Measurements from ENCODE around the gene SLC22A2.

Gene SLC22A2

DNA sequence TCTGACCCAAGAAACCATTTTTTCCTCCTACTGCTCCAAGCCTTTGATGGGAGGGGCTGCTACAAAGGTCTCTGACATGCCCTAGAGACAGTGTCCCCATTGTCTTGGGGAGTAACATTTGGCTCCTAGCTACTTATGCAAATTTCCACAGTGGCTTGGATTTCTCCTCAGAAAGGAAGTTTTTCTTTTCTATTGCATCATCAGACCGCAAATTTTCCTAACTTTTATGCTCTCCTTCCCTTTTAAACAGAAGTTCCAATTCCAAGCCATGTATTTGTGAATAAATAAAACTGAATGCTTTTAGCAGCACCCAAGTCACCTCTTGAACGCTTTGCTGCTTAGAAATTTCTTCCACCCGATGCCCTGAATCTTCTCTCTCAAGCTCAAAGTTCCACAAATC lies 51.0 kb downstream of the SLC22A2 start:
- no peak for DNase-seq (ENCODE audit: low spot score)

DNA sequence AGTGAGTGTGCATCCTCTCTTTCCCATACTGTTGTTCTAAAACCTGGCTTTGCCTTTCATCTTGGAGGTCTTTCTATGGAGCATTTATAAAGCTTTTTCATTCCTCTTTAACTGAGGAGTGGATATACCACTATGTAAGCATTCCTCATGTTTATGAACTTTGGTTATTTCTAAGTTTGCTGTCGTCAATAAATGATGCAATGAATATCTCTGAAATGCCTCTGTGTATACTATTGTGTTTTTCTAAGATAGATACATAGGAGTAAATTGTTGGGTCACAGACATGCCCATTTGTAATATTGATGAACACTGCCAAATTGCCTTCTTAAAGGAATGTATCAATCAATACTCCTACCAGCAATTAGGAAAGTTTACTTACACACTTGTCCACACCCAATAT lies 53.9 kb downstream of the SLC22A2 start:
- no peak for DNase-seq (ENCODE audit: low spot score)

DNA sequence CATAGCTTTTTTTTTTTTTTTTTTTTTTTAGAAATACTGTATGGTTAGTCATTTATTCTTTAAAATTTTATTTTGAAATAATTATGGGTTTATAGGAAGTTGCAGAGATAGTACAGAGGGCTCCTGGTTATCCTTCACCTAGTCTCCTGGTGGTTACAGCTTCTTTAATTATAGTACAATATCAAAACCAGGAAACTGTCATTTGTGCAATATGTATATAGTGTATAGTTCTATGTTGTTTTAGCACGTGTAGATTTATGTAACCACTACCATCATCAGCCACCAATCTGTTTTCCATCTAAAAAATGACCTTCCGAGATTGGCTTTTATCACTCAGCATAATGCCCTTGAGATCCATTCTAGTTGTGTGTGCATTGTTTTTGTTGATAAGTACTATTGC lies 54.7 kb downstream of the SLC22A2 start:
- no peak for DNase-seq (ENCODE audit: low spot score)

DNA sequence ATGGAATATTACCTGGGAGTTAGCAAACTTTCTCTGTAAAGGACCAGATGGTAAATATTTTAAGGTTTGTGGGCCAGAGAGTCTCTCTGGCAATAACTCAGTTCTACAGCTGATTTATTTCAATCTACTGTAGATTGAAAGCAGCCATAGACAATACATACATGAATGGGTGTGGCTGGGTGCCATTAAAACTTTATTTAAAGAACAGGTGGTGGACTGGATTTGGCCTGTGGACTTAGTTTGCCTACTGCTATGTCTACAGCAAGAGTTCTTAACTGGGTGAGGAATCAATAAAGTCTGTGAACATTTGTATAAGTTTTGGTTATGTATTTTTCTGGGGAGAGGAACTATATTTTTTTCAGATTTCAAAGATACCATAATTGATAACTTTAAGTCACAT lies 55.1 kb downstream of the SLC22A2 start:
- no peak for DNase-seq (ENCODE audit: low spot score)

DNA sequence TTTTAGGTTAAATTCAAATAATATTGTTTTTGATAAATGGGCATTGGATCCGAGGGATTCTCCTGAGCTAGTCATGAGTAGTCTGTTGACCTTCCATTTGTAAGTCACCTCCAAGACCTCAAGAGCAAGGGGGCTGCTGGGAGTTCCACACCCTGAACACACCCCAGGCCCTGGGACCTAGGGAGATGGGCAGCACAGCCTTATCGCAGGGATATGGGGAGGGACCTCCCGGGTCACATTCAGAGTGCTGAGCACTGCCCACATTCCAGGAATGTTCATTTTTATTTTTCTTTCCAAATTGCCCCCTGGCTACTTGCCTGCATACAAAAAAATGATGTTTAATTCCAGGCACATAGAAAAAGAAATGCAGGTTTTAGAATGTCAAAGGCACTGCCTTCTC lies 55.5 kb downstream of the SLC22A2 start:
- DNase-seq (ENCODE audit: low spot score) = no peak

DNA sequence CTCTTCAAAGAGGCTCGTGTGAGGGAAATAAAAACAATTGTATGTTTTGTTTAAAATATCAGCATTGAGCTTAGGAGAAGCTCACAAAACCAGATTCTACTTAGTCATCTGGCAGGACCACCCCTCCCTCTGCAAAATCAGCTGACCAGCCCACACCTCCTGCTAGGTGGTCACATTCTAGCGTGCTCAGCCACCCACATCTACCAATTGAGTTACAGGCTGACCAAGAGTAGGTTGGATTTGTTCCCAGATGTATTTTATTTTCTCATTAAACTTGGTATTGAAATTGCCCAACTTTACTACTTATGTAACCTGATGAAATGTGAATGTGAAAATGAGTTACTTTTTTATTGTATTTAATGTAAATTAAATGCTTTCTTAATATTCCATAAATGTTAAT lies 56.2 kb downstream of the SLC22A2 start:
- DNase-seq (ENCODE audit: low spot score) = no peak

DNA sequence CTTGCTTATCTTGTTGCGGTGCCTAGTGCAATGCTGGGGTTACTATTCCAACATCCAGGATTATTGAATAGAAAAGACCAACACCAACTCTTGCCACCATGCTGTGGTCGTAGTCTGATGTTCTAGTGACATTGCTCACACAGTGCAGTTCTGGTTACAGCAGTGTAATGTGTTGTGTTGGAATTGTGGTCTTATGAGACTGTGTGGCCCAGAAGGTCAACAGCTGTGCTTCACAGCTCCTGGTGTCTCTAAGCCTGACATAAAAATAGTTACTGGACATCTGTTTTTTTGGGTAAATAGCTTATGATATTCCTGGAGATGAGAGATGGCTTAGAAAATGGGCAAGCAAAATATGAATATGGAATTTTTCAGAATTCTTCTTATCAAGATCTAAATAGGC lies 57.6 kb downstream of the SLC22A2 start:
- no peak for DNase-seq (ENCODE audit: low spot score)

DNA sequence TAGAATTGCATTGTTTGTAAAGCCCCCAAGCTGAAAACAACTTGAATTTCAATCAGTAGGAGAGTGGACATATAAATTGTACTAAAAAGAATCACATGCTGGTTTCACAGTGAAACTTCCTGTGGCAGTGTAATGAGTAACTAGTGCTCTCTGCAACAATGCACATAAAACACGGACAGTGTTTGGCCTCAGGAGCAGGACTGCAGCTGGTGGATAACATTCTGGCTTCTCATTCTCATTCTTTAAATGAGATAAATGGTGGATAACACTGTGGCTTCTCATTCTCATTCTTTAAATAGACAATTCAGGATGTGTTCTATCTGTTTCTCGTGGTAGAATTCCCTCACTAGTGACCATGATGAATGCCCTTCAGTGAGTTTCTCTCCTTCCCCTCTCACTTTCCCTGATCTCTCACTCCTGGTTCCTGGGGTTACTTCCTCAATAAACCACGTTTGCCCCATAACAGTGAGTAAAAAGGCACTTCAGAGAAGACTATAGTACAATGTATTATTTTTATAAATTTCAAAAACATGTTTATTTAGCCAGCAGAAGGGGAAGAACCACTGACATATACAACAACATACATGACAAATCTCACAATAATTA lies 59.9 kb downstream of the SLC22A2 start:
- no peak for DNase-seq (ENCODE audit: low spot score)

DNA sequence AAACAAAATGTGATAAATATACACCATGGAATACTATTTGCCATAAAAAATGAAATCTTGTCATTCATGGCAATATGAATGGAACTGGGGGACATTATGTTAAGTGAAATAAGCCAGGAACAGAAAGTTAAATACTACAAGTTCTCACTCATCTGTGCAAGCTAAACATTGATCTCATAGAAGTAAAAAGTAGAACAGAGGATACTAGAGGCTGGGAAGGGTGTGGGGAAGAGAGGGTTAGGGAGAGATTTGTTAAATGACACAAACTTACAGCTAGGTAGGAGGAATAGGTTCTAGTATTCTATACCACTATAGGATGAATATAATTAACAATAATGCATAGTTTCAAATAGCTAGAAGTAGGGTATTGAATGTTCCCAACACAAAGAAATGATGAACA lies 61.0 kb downstream of the SLC22A2 start:
- DNase-seq (ENCODE audit: low spot score) = no peak

DNA sequence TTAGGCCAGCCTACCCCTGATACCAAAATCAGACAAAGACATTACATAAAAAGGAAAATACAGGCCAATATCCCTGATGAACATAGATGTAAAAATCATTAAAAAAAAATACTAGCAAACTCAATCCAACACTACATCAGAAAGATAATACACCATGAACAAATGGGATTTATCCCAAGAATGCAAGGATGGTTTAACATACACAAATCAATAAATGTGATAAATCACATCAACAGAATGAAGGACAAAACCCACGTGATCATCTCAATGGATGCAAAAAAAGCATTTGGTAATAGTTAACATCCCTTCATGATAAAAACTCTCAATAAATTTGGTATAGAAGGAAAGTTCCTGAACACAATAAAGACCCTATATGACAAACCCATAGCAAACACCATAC lies 63.8 kb downstream of the SLC22A2 start:
- no peak for DNase-seq (ENCODE audit: low spot score)

DNA sequence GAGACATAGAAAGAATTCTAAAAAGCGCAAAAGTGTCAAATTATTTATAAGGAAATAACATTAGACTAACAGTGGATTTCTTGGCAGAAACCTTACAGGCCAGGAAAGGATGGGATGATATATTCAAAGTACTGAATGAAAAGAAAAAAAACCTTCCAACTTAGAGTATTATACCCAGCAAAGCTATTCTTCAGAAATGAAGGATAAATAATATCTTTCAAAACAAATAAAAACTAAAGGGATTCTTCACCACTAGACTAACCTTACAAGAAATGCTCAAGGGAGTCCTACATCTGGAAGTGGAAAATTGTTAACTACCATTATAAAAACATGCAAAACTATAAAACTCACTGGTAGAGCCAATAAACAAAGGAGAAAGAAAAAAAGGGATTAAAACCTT lies 65.8 kb downstream of the SLC22A2 start:
- no peak for DNase-seq (ENCODE audit: low spot score)

DNA sequence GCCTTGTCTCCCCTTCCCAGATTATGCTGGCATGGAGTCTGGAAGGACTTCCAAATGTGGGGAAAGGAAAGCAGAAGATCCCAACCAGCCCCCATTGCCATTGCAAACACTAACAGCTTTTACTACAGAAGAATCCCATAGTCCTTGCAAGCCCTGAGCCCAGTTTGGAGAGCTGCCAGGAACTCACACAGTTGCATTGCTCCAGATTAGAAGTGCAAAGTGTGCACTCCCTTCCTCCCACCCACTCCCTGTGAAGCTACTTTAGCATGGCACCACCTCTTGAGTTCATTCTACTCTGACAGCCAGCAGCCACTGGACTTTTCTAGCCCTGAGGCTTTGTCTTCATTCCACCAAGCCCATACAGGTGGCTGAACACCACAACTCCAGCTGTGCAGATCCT lies 67.6 kb downstream of the SLC22A2 start:
- DNase-seq (ENCODE audit: low spot score) = no peak

DNA sequence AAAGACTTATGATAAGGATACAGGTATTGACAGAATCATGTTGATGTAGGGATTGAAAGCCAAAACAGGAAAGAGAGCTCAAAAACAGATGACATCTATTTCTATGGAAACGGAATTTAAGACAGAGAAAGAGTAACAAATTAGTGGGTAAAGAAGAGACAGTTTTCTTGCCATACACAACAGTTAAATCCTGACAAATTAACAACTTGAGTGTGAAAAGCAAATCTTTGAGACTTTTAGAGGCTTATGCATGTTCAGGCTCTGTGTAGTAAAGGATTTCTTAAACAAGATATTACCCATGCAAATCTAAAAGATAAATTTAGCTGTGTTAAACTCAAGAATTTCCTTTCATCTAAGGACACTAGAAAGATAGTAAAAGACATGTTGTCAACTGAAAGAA lies 68.5 kb downstream of the SLC22A2 start:
- no peak for DNase-seq (ENCODE audit: low spot score)

DNA sequence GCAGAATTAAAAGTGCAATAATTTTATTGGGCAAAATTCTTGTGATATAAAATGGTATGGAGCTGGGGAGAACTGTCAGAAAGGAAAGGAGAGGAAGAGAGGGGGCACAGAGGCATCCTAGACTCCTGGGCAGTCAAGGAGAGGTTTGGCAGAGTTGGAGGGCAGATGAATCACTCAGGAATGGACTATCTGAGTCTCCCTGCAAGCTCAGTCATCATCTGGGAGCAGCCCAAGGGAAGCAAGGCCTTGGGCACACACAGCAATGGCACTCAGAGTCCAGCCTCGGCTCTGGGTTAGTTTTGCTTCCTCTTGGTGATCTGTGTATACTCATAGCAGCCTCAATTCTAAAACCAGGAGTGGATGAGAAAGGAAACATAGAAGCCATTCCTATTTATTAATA lies 69.8 kb downstream of the SLC22A2 start:
- DNase-seq (ENCODE audit: low spot score) = no peak

DNA sequence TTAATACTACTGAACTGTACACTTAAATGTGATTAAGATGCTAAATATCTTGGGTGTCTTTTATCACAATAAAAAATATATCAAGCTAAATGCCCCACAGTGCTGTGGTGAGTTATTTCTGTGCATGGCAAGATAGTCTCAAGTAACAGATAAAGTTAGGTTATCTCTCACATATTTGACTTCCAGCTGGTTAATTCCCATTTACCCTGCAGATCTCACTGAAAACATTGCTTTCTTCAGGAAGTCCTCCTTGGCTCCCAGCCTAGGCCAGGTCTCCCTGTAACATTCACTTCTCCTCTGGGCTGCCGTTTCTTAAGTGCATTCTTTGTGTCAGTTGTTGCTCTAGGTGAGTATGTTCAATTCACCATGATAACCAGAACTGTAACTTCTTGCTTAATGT lies 77.9 kb downstream of the SLC22A2 start:
- DNase-seq (ENCODE audit: low spot score) = no peak

DNA sequence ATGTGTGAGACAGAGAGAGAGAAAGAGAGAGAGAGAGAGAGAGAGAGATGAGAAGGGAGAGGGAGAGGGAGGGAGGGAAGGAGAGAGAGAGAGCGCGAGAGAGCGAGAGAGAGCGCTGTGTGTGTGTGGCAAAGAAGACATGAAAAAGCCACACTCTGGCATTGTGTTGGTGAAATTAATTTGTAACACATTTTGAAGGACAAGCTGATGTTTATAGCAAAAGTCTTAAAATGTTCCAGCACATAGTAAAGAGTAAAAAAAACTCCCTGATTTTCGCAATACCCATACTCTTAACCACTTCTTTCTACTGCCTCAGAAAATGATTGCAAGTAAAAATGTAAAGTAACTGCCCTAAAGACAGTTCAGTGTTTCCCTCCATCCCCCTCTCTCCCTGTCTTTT lies 80.3 kb downstream of the SLC22A2 start:
- DNase-seq (ENCODE audit: low spot score) = no peak

DNA sequence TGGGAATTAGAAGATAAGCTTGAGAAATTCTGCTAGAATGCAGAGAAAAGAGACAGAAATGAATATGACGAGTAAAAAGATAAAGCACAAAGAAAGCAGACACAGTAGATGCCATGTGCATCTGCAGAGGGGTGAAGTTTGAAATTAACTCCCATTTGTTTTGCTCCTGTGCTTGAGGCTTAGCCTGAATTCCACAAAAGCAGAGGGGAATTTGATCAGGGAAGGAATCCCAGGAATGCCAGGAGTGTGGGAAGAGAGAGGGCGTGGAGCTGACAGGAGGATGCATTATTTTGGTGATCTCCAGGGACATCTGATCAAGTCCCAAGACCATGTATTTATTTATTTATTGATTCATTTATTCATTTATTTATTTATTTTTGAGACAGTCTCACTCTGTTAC lies 81.4 kb downstream of the SLC22A2 start:
- DNase-seq (ENCODE audit: low spot score) = no peak

DNA sequence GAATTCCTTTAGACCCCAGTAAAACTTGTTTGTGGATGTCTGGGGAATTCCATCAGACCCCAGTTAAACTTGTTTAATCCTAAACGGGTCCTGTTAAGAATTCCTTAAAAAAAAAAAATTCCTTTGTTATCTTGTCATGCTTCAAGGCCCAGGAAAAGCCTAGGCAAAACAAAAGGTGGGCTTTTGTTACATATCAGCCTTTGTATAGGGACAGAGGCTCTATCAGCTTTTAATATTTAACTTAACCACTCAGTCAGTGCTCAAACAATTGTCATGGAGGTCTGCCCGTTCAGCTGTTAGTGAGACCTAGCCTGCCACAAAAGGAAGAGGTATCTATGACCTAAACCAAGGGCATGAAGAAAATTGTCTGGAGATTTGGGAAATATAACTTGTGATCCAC lies 83.9 kb downstream of the SLC22A2 start:
- DNase-seq (ENCODE audit: low spot score) = no peak

DNA sequence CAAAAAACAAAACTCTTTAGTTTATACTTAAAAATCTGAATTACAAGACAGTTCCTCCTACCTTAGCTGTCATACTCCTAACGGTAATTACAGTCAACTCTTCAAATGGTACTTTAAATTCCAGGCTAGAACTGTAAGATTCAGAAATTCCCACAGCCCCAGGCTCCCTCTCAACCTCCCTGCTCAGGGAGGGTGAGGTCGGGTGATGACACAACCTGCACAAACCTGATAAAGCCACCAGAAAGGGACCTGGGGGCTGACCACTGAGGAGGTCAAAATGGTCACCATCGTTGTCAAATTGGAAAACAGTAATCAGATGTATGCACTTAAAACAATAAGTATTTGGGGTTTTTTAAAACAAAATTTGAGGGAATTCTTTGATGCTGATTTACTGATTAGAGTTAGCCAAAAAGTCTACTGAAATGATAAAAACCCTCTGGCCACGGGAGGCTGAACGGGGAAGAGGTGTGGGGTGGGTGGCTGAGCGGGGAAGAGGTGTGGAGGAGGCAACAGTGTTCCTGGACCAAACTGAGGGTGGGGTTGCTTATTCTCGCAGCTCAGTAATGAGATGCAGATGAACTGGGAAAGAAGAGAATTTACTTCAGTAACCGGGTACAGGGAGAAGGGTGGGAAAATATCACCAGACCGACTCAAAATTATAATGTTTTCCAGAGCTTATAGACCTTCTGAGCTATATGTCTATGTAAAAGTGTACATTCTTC lies 84.7 kb downstream of the SLC22A2 start:
- no peak for DNase-seq (ENCODE audit: low spot score)

DNA sequence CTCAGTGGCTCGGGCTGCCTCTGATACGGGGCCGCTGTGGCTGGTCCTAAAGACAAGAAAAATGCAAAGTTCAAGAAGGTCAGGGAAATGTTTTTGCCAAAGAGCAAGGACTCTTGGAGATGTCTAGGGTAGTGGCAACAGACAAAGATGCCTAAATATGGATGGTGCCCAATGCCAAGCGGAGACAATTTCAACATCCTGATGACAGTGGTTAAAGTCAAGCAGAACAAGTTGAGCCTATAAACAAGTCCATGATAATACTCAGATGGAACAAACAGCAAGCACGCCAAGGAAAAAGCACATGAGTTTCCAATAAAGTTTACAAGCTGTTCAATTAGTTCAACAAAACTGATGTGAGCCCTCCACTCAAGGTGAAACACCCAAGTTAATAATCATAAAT lies 85.9 kb downstream of the SLC22A2 start:
- DNase-seq (ENCODE audit: low spot score) = no peak

DNA sequence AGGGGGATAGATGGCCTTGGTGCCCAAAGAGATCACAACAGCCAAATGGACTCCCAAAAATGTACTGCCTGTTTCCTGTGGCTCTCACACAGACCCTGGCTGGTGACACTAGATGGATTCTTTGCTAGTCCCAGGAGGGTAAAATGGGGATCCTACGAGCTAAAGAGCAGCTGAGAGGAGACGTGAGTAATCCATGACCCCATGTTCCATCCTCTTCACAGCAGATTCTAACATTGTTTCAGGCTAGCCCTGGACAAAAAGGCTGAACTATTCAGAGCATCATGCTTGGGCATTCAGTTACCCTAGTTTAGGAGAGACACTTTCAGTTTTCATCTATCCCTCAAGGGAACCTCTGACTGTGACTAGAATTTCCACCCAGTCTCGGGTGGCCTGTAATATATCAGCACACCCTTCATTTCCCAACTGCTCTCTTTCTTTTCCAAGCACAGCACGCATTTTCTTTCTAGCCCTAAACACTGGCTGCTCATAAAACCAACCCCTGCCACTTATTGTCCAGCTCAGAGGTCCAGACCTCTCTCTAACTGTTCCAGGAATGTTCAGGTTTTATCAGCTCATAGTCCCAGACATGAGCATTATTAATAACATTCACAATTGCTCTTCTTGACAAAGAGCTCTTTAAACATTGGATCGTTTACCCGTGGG lies 88.5 kb downstream of the SLC22A2 start:
- DNase-seq (ENCODE audit: low spot score) = no peak

DNA sequence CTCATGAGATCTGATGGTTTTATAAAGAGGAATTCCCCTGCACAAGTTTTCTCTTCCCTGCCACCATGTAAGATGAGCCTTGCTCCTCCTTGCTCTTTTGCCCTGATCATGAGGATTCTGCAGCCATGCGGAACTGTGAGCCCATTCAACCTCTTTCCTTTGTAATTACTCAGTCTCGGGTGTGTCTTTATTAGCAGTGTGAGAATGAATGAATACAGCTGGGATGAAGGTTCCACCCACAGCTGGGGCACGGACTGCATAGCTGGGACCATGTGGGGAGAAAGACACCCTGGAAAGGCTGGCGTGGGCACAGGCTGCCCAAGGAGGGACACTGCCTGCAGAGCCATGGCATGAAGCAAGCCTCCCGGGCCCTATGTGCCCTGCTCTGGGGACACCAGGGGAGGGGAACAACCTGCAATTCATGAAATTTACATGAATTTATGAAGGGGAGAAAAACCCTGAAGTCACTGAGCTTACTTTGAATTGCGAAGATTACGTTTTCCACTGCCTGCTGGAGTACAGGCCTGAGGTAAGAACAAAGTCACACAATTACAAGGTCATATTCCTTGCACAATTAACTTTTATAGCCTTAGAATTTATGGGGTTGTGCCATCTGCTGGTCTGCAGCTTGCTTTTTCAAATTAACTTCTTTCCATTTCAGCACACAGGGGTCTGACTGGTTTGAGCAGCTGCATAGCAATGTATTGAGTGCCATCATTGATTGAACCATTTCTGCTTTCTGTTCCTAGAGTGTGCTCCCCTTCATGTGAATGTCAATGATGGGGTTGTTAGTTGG lies 90.8 kb downstream of the SLC22A2 start:
- DNase-seq (ENCODE audit: low spot score) = no peak

All from kidney capillary endothelial cell (primary cell).